RWPE1 (cell line): Measurements from ENCODE around the gene LRMDA.

Source experiments
- CTCF ChIA-PET: fragments of 350-600 bp; sonication (Branson Sonifier 250); formaldehyde crosslinking; extraction: SDS; loops from one replicate; lab custom pipeline; 2021; lab: Yijun Ruan, JAX
- POLR2A ChIA-PET: fragments of 400-600 bp; formaldehyde crosslinking; extraction: SDS; loops from one replicate; lab custom pipeline; 2020; ENCODE audit warnings: antibody characterized with exemption; ENCODE audit not compliant: low non-redundant PET; lab: Yijun Ruan, JAX
- DNase-seq: peaks from one replicate; pipeline ENCODE4 v3.0.0; 2012; ENCODE audit warnings: low spot score
- H3K27ac ChIP-seq: fragments of 450-650 bp; 2 replicates; pipeline ENCODE4 v1.5.1; 2017
- TF ChIP-seq, protein P1 (sequence below): fragments of 450-650 bp; conservative IDR thresholded peaks from 2 replicates; pipeline ENCODE4 v1.5.1; 2017; ENCODE audit warnings: low read depth, mild to moderate bottlenecking

Gene LRMDA

DNA sequence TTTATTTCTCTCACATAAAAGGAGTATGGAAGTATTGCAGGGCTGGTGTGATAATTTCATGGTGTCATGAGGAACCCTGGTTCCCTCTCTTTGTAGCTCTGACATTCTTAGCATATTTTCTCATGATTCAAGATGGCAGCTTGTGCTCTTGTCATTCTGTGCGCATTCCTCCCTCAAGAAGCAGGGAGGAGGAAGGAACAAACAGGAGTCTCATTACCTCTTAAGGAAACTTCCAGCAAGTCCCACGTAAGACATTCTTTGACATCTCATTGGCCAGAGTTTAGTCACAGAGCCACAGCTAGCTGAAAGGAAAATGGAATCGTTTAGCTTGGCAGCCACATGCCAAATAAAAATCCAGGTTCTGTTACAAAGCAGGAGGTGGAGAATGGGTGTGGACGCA, 546.8 kb downstream of the LRMDA start:
- ChIA-PET CTCF (no interaction called here), POLR2A (no interaction called here)
- no peak for DNase-seq
- TF ChIP-seq, protein P1, sequence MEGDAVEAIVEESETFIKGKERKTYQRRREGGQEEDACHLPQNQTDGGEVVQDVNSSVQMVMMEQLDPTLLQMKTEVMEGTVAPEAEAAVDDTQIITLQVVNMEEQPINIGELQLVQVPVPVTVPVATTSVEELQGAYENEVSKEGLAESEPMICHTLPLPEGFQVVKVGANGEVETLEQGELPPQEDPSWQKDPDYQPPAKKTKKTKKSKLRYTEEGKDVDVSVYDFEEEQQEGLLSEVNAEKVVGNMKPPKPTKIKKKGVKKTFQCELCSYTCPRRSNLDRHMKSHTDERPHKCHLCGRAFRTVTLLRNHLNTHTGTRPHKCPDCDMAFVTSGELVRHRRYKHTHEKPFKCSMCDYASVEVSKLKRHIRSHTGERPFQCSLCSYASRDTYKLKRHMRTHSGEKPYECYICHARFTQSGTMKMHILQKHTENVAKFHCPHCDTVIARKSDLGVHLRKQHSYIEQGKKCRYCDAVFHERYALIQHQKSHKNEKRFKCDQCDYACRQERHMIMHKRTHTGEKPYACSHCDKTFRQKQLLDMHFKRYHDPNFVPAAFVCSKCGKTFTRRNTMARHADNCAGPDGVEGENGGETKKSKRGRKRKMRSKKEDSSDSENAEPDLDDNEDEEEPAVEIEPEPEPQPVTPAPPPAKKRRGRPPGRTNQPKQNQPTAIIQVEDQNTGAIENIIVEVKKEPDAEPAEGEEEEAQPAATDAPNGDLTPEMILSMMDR: no peak
- no peak overlapping the region for H3K27ac ChIP-seq

DNA sequence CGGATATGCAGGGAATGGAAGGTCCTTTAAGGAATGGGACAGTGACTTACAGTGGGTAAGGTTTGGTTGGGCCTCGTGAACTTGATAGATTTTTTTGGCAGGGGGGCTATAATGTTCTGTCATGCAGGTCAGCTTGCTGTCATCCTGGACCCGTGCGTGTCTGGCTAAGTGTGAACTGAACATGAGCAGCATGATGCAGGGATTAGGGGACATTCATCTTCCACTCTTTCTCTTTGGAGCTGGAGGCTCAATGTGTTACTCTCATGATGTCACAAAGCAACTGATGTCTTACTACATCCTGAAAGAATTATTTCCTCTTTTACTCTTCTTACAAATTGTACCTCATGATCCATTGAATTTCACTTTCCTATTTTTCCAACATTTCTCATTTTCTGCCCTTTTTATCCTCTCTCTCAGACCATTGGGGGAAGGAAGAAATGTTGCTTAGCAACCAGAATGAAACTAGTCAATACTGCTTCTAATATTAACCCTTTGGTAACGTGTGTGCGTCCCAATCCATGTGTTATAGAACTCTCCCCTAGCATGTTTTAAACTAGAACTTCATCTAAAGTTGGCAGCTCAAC, 549.1 kb downstream of the LRMDA start:
- ChIA-PET POLR2A (no interaction called here), CTCF (no interaction called here)
- TF ChIP-seq, protein P1: no peak
- H3K27ac ChIP-seq: no peak overlapping the region
- no peak for DNase-seq

DNA sequence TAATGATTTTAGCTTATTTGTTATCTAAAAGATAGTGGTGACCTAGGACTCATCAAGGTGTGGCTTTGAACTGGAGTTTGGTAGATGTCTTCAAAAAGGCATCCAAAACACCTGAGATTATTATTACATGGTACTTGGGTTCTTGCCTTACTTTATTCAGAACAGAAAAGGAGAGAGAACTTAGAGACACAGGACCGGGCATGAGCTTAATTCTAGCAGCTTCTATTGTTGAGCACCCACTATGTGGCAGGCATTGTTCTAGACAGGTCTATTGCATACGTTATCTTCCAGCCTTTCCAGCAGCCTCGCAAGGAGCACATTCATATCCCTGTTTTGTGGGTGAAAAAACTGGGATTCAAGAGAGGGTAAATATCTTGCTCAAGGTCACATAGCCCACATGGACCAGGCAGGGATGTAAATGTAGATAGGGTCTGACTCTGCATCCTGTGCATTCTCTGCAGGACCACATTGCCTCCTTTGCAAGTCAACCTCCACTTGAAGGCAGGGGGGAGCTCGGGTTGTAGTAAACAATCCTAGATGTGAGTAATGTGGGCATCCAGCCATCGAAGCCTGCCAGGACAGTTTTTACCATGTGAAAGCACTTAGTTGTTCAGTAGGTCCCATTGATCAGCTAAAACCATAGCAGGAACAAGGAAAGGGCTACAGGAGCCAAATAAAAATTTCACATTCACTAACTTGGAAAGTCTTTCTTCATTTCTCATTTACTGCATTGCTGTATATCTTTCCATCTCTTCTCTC, 551.4 kb downstream of the LRMDA start:
- DNase-seq: no peak
- ChIA-PET CTCF (no interaction called here), POLR2A (no interaction called here)
- no peak overlapping the region for H3K27ac ChIP-seq
- TF ChIP-seq, protein P1: no peak

DNA sequence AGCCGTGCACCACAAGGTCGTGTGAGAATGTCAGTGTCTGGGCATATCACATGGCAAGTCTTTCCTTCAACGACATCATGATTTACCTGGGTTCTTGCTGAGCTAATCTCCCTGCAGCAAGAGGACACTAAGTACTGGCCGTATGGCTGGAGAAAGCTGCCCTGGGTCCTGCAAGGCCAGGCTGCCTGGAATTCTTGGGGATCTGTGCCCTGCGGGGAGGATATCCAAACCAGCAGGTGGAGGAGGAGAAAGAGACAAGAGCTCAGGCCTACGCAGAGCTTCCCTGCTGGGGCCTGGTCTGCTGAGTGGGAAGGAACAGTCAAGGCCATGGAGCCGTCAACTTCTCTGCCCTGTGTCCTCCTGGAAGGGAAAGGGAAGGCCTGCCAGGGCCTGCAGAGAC, 552.6 kb downstream of the LRMDA start:
- POLR2A ChIA-PET: no interaction called here
- no peak overlapping the region for H3K27ac ChIP-seq
- TF ChIP-seq, protein P1: no peak
- CTCF ChIA-PET: no interaction called here
- no peak for DNase-seq

DNA sequence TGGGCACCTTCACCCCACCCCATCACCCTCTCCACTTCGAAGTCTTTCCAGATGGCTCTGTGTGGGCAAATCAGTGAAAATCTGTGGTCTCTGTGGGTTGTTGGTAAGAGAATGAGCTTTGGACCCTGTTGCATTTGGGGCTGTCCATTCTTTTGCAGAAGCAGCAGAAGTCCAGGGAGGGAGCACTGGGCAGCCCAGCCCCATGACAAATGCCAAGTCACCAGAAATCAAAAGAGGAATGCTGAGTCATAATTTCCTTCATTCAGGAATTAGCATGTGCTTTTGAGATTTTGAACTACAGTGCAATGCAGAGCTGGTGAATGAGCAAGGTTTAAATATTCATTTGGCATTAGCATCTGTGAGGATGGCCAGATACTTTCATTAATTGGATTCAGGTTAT, 556.2 kb downstream of the LRMDA start:
- no peak overlapping the region for H3K27ac ChIP-seq
- DNase-seq: no peak
- ChIA-PET CTCF (no interaction called here), POLR2A (no interaction called here)
- TF ChIP-seq, protein P1: no peak

DNA sequence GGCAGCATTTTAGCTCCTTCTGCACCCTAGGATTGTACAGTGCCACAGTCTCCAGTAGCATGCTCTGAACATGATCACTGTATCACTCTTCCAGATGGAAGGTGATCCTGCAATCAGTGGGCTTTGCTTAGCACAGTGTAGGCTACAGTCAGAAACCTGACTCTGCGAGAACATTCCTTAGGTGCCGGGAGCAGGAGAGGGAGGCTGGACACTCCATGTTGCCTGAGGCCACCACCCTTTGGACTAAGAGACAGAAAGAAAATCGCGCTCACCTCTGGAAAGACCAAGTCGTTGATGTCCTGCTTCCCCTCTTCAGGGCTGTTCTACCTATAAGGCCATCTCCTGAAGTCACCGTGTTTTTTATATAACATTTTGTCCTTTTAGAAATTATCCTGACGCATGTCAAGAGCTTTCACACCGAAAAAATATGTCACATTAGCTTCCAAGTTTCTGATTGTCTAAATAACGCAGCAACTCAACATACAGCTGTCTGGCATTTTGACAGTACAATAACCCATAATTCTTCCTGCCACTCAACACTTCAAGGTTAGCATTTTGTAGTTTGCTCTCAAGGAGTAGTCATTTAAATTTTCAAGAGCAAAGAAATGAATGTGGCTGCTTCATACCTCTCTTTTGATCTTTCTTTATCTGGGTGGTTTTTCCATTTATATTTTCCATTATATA, 563.1 kb downstream of the LRMDA start:
- ChIA-PET POLR2A (no interaction called here), CTCF (no interaction called here)
- DNase-seq: no peak
- no peak overlapping the region for H3K27ac ChIP-seq
- TF ChIP-seq, protein P1: no peak
